ENCODE measurements around the gene GPATCH4. TPM values are rescaled to one million over a fixed set of nuclear protein-coding genes. Genes with fewer than 3 reads are reported as not detected.

Gene GPATCH4
- total RNA-seq, 1 experiment from 2014 or later = 39.4 TPM

GRCh38 chr1:156599811-156600210 is 1.5 kb downstream of the GPATCH4 start:
- Histone ChIP-seq H3K36me3 (ENCODE audit: control insufficient read depth in 1 of 2, insufficient read depth in 2 of 2, low read length in 2 of 2) (peaks cover 21 to 42% of the 10 kb centered on the region in 2 experiments; a peak in 3 of 4 replicates), H3K9me2 (ENCODE audit: insufficient read depth) (no peaks in the 10 kb centered on the region), H2AFZ (ENCODE audit: low read depth, low read length, poor library complexity, severe bottlenecking) (no peak overlapping the region), H3K9ac (ENCODE audit: low read length) (peak overlapping the region; percentile 97), H3K79me2 (ENCODE audit: insufficient read depth, low read length) (peaks cover 58% of the 10 kb centered on the region), H3K27me3 (ENCODE audit: insufficient read depth, low read length) (no peaks in the 10 kb centered on the region), H3K4me1 (ENCODE audit: control insufficient read depth in 1 of 2, insufficient read depth in 2 of 2, low read length in 2 of 2) (peaks cover 11 to 29% of the 10 kb centered on the region in 2 experiments), H3K9me3 (ENCODE audit: control insufficient read depth in 1 of 2, insufficient read depth in 1 of 2, low read depth in 1 of 2, low read length in 2 of 2) (no peaks in the 10 kb centered on the region), H4K20me1 (ENCODE audit: insufficient read depth) (no peaks in the 10 kb centered on the region), H3K4me2 (ENCODE audit: low read length) (peak overlapping the region; percentile 87), H3K27ac (ENCODE audit: low read depth, low read length) (peak overlapping the region; percentile 75; the same call in 1 of the 2 replicates), H3K4me3 (replicated peaks in 1 of 2; ENCODE audit: low read depth in 1 of 2, low read length in 2 of 2) (peak overlapping the region; percentile 70 to 88; a peak in 3 of 4 replicates)
- POLR2A ChIA-PET = interaction anchor here (0.7 kb wide), 1 partner anchor 141 kb away, joined by 4 read pairs; the partner anchor contains the start of gene MRPL24
- DNase-seq (ENCODE audit: low read depth, low spot score) (no peak), ATAC-seq (peak; percentile 39)
- intact Hi-C loops (cut with micrococcal nuclease) = no loop called here
- no TSS peak for BruUV-seq (replicated peaks)
- CTCF ChIA-PET = interaction anchor here (1.1 kb wide), 1 partner anchor 15 kb away, joined by 3 read pairs; no protein-coding TSS in a partner anchor
- RAD21 ChIA-PET (ENCODE audit: low non-redundant PET in 1 of 2, low total read pairs in 2 of 2, uncharacterized antibody in 2 of 2, unreplicated experiment in 2 of 2) = no interaction called here
- TF ChIP-seq CTCF (IDR thresholded peaks at IDR 0.05 in 2 of 3, conservative IDR thresholded peaks at IDR 0.05 in 1 of 3; ENCODE audit: borderline replicate concordance in 1 of 3, insufficient read depth in 1 of 3, low read depth in 2 of 3, low read length in 2 of 3) = peak in 2 of 3 experiments; percentile 37 to 39; a peak in 4 of 6 replicates
- TF ChIP-seq FOSL1 (IDR thresholded peaks at IDR 0.05; ENCODE audit: low read depth) = no peak

- peaks cover 25 to 51% of the 10 kb centered on the region in 2 experiments; a peak in 3 of 4 replicates for H3K36me3 ChIP-seq (ENCODE audit: control insufficient read depth in 1 of 2, insufficient read depth in 2 of 2, low read length in 2 of 2)
- no peak for TF ChIP-seq POLR2AphosphoS5 (IDR thresholded peaks at IDR 0.05; ENCODE audit: low read depth, low read length)
- no peak for TF ChIP-seq SIN3A (IDR thresholded peaks at IDR 0.05; ENCODE audit: low read depth)
- no peak for TF ChIP-seq SP1 (IDR thresholded peaks at IDR 0.05; ENCODE audit: low read depth)
- no peak for TF ChIP-seq ATF3 (IDR thresholded peaks at IDR 0.05)
- no peak for TF ChIP-seq CEBPB (IDR thresholded peaks at IDR 0.05; ENCODE audit: low read depth)
- TF ChIP-seq REST (IDR thresholded peaks at IDR 0.05; ENCODE audit: low read depth) = no peak
- no peak for TF ChIP-seq ZFX (IDR thresholded peaks at IDR 0.05)
- no peak for TF ChIP-seq RAD21 (IDR thresholded peaks at IDR 0.05; ENCODE audit: low read depth)
- no peak for TF ChIP-seq FOSL1 (IDR thresholded peaks at IDR 0.05; ENCODE audit: low read depth)
- TF ChIP-seq JUND (IDR thresholded peaks at IDR 0.05) = no peak
Measured at GRCh38 chr1:156598731-156599432, 2.4 kb downstream of the GPATCH4 start.

More at GRCh38 chr1:156598731-156599432, 2.4 kb downstream of the GPATCH4 start:
- no peak overlapping the region for H3K27ac ChIP-seq (ENCODE audit: low read depth, low read length)
- H3K9me2 ChIP-seq (ENCODE audit: insufficient read depth) = no peaks in the 10 kb centered on the region
- no peaks in the 10 kb centered on the region for H3K27me3 ChIP-seq (ENCODE audit: insufficient read depth, low read length)
- no peak overlapping the region for H2AFZ ChIP-seq (ENCODE audit: low read depth, low read length, poor library complexity, severe bottlenecking)
- peaks cover 11 to 29% of the 10 kb centered on the region in 2 experiments for H3K4me1 ChIP-seq (ENCODE audit: control insufficient read depth in 1 of 2, insufficient read depth in 2 of 2, low read length in 2 of 2)
- ATAC-seq (no peak), DNase-seq (ENCODE audit: low read depth, low spot score) (no peak)
- ChIA-PET CTCF (interaction anchor here (0.8 to 1.1 kb wide), 2 partner anchors 14 to 213 kb away, joined by 3 to 4 read pairs; no protein-coding TSS in a partner anchor), RAD21 (ENCODE audit: low non-redundant PET in 1 of 2, low total read pairs in 2 of 2, uncharacterized antibody in 2 of 2, unreplicated experiment in 2 of 2) (no interaction called here), POLR2A (no interaction called here)
- no TSS peak for BruUV-seq (replicated peaks)
- no peaks in the 10 kb centered on the region for H3K9me3 ChIP-seq (ENCODE audit: control insufficient read depth in 1 of 2, insufficient read depth in 1 of 2, low read depth in 1 of 2, low read length in 2 of 2)
- H3K4me3 ChIP-seq (replicated peaks in 1 of 2; ENCODE audit: low read depth in 1 of 2, low read length in 2 of 2) = no peak overlapping the region
- no peaks in the 10 kb centered on the region for H4K20me1 ChIP-seq (ENCODE audit: insufficient read depth)
- H3K79me2 ChIP-seq (ENCODE audit: insufficient read depth, low read length) = peaks cover 58% of the 10 kb centered on the region
- no peak overlapping the region for H3K4me2 ChIP-seq (ENCODE audit: low read length)
- H3K9ac ChIP-seq (ENCODE audit: low read length) = no peak overlapping the region
- intact Hi-C loops (cut with micrococcal nuclease) = no loop called here

Data from HCT116 (cell line).